NCI-H226 (cell line): ENCODE data around the gene CCNF.
A peak's percentile ranks its signal among the peaks of the same experiment; 100 is the strongest.

Source experiments
- DNase-seq: peaks from one replicate; pipeline ENCODE4 v3.0.0-alpha.2; 2015

The CCNF gene

GRCh38 chr16:2487903-2488531 is 58.8 kb downstream of the CCNF start:
- no peak for DNase-seq

- no peak for DNase-seq
These were observed 60.3 kb downstream of the CCNF start for GRCh38 chr16:2489581-2489980.

GRCh38 chr16:2490190-2491105 is 61.2 kb downstream of the CCNF start:
- no peak for DNase-seq

- DNase-seq, result no peak
These were observed 63.0 kb downstream of the CCNF start for GRCh38 chr16:2492292-2492691.

GRCh38 chr16:2493605-2494004 is 64.4 kb downstream of the CCNF start:
- DNase-seq, result no peak

- no peak for DNase-seq
These were observed 65.4 kb downstream of the CCNF start for GRCh38 chr16:2494616-2495015.

GRCh38 chr16:2495041-2495440 is 65.8 kb downstream of the CCNF start:
- DNase-seq, result no peak

GRCh38 chr16:2496223-2497115 is 67.2 kb downstream of the CCNF start:
- DNase-seq, result no peak

- DNase-seq, result no peak
These were observed 67.9 kb downstream of the CCNF start for GRCh38 chr16:2497116-2497630.

GRCh38 chr16:2497695-2498484 is 68.6 kb downstream of the CCNF start:
- DNase-seq, result no peak

GRCh38 chr16:2498531-2499253 is 69.4 kb downstream of the CCNF start:
- no peak for DNase-seq

- DNase-seq, result no peak
These were observed 70.2 kb downstream of the CCNF start for GRCh38 chr16:2499454-2499853.

GRCh38 chr16:2499890-2500429 is 70.7 kb downstream of the CCNF start:
- no peak for DNase-seq

GRCh38 chr16:2500430-2500917 is 71.2 kb downstream of the CCNF start:
- DNase-seq, result no peak

GRCh38 chr16:2500918-2501750 is 71.9 kb downstream of the CCNF start:
- DNase-seq, result peak; percentile 52

- no peak for DNase-seq
These were observed 73.0 kb downstream of the CCNF start for GRCh38 chr16:2501946-2502895.

GRCh38 chr16:2505695-2506094 is 76.4 kb downstream of the CCNF start:
- DNase-seq, result no peak

GRCh38 chr16:2507052-2507659 is 77.9 kb downstream of the CCNF start:
- DNase-seq, result no peak
